ENCODE results near the gene SHISA9. TPM values are rescaled to one million over a fixed set of nuclear protein-coding genes. Genes with fewer than 3 reads are reported as not detected.

The SHISA9 gene
- total RNA-seq, 1 experiment from 2014 or later, result not detected

- CTCF ChIA-PET, result no interaction called here
- no TSS peak for BruUV-seq (replicated peaks)
These were observed 29.6 kb upstream of the SHISA9 start for GRCh38 chr16:12871784-12872183.

GRCh38 chr16:12874186-12874585 is 27.2 kb upstream of the SHISA9 start:
- Histone ChIP-seq H3F3A (ENCODE audit: low read length, unreplicated experiment) (no peaks in the 10 kb centered on the region), H3K9me2 (replicated peaks; ENCODE audit: low read length) (no peaks in the 10 kb centered on the region), H2AFZ (ENCODE audit: low read length) (no peak overlapping the region), H3K27me3 (ENCODE audit: low read length) (no peaks in the 10 kb centered on the region), H3K9me3 (ENCODE audit: low read length) (no peaks in the 10 kb centered on the region), H3K4me1 (ENCODE audit: insufficient read depth, low read length) (no peaks in the 10 kb centered on the region), H3K9ac (ENCODE audit: low read length) (no peak overlapping the region), H3K27ac (ENCODE audit: low read length) (no peak overlapping the region), H3K36me3 (ENCODE audit: low read depth, low read length) (no peaks in the 10 kb centered on the region), H4K20me1 (ENCODE audit: low read length) (no peaks in the 10 kb centered on the region), H3K4me2 (ENCODE audit: low read length) (no peak overlapping the region), H3K79me2 (ENCODE audit: low read length) (no peaks in the 10 kb centered on the region), H3K4me3 (ENCODE audit: low read length) (no peak overlapping the region)
- ChIA-PET CTCF (no interaction called here), POLR2A (ENCODE audit: unreplicated experiment) (no interaction called here)
- no peak for TF ChIP-seq EZH2phosphoT487 (IDR thresholded peaks at IDR 0.05; ENCODE audit: borderline replicate concordance, low read length)
- no peak for TF ChIP-seq CTCF (conservative IDR thresholded peaks at IDR 0.05; ENCODE audit: low read depth, low read length)
- no peak for TF ChIP-seq EZH2 (IDR thresholded peaks at IDR 0.05; ENCODE audit: low read length, unreplicated experiment)
- no TSS peak for BruUV-seq (replicated peaks)
- ATAC-seq, result no peak
- intact Hi-C loops (cut with micrococcal nuclease), result no loop called here
- peak; percentile 54 for DNase-seq

More at GRCh38 chr16:12871784-12872183, 29.6 kb upstream of the SHISA9 start:
- no peaks in the 10 kb centered on the region for H3F3A ChIP-seq (ENCODE audit: low read length, unreplicated experiment)
- H2AFZ ChIP-seq (ENCODE audit: low read length), result no peak overlapping the region
- ATAC-seq (no peak), DNase-seq (no peak)
- H3K4me2 ChIP-seq (ENCODE audit: low read length), result no peak overlapping the region
- no peak overlapping the region for H3K27ac ChIP-seq (ENCODE audit: low read length)
- no peaks in the 10 kb centered on the region for H4K20me1 ChIP-seq (ENCODE audit: low read length)
- TF ChIP-seq CTCF (conservative IDR thresholded peaks at IDR 0.05; ENCODE audit: low read depth, low read length) (no peak), EZH2phosphoT487 (IDR thresholded peaks at IDR 0.05; ENCODE audit: borderline replicate concordance, low read length) (no peak), EZH2 (IDR thresholded peaks at IDR 0.05; ENCODE audit: low read length, unreplicated experiment) (no peak)
- H3K9me2 ChIP-seq (replicated peaks; ENCODE audit: low read length), result no peaks in the 10 kb centered on the region
- POLR2A ChIA-PET (ENCODE audit: unreplicated experiment), result no interaction called here
- no peaks in the 10 kb centered on the region for H3K36me3 ChIP-seq (ENCODE audit: low read depth, low read length)
- no peaks in the 10 kb centered on the region for H3K9me3 ChIP-seq (ENCODE audit: low read length)
- no peak overlapping the region for H3K9ac ChIP-seq (ENCODE audit: low read length)
- H3K4me3 ChIP-seq (ENCODE audit: low read length), result no peak overlapping the region
- H3K79me2 ChIP-seq (ENCODE audit: low read length), result no peaks in the 10 kb centered on the region
- no peaks in the 10 kb centered on the region for H3K27me3 ChIP-seq (ENCODE audit: low read length)
- intact Hi-C loops (cut with micrococcal nuclease), result no loop called here
- no peaks in the 10 kb centered on the region for H3K4me1 ChIP-seq (ENCODE audit: insufficient read depth, low read length)

GRCh38 chr16:12876778-12877177 is 24.6 kb upstream of the SHISA9 start:
- H3K4me1 ChIP-seq (ENCODE audit: insufficient read depth, low read length), result no peaks in the 10 kb centered on the region
- ChIA-PET CTCF (no interaction called here), POLR2A (ENCODE audit: unreplicated experiment) (no interaction called here)
- no peak overlapping the region for H2AFZ ChIP-seq (ENCODE audit: low read length)
- no peak overlapping the region for H3K4me2 ChIP-seq (ENCODE audit: low read length)
- no peaks in the 10 kb centered on the region for H3K27me3 ChIP-seq (ENCODE audit: low read length)
- no peaks in the 10 kb centered on the region for H3F3A ChIP-seq (ENCODE audit: low read length, unreplicated experiment)
- H3K4me3 ChIP-seq (ENCODE audit: low read length), result no peak overlapping the region
- H3K79me2 ChIP-seq (ENCODE audit: low read length), result no peaks in the 10 kb centered on the region
- H3K27ac ChIP-seq (ENCODE audit: low read length), result no peak overlapping the region
- H3K36me3 ChIP-seq (ENCODE audit: low read depth, low read length), result no peaks in the 10 kb centered on the region
- intact Hi-C loops (cut with micrococcal nuclease), result no loop called here
- BruUV-seq (replicated peaks), result no TSS peak
- no peak overlapping the region for H3K9ac ChIP-seq (ENCODE audit: low read length)
- H3K9me3 ChIP-seq (ENCODE audit: low read length), result no peaks in the 10 kb centered on the region
- ATAC-seq (no peak), DNase-seq (peak; percentile 2)
- no peaks in the 10 kb centered on the region for H4K20me1 ChIP-seq (ENCODE audit: low read length)
- TF ChIP-seq EZH2 (IDR thresholded peaks at IDR 0.05; ENCODE audit: low read length, unreplicated experiment), result no peak
- no peak for TF ChIP-seq CTCF (conservative IDR thresholded peaks at IDR 0.05; ENCODE audit: low read depth, low read length)
- no peak for TF ChIP-seq EZH2phosphoT487 (IDR thresholded peaks at IDR 0.05; ENCODE audit: borderline replicate concordance, low read length)
- H3K9me2 ChIP-seq (replicated peaks; ENCODE audit: low read length), result no peaks in the 10 kb centered on the region
